HG02571 (cell line): Measurements from ENCODE around the gene MYOZ3.

ENCODE experiments used
- ATAC-seq: cut with Tn5 transposase; IDR thresholded peaks from one replicate; pipeline ENCODE4 v1.9.1; 2021; ENCODE audit warnings: mild to moderate bottlenecking, moderate library complexity; ENCODE audit not compliant: unreplicated experiment

The MYOZ3 gene

DNA sequence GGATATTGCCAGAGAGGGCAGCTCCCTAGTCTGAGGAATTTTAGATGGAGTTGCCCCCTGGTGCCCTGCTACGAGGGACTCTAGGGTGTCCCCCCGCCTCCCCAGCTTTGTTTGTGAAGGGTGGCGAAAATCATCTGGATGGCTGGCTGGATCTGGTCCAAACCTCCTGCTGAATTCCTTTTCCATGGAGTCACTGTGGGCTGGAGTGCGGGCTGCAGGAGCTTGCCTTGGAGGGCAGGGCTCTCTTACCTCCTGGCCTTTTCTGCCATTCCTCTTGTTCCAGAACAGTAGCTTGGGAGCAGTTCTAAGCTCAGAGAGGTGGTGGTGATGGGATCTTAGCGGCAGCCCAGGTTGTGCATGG lies 18.5 kb upstream of the MYOZ3 start:
- no peak for ATAC-seq

- no peak for ATAC-seq
These were observed 17.9 kb upstream of the MYOZ3 start for GRCh38 chr5:150642991-150643710.

DNA sequence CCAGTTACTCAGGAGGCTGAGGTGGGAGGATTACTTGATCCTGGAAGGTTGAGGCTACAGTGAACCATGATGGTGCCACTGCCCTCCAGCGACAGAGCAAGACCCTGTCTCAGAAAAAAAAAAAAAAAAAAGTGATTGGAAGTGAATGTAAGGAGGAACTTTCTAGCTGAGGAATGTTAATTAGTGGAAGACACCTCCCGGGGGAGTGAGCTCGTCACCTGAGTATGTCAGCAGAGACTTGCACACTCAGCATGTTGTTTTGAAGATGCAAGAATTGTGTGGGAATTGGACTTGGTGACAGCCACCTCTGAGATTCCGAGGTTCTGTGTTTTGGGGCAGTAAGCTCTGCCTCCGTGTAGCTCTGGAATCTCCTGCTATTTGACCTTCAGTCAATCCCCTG lies 17.0 kb upstream of the MYOZ3 start:
- no peak for ATAC-seq

- no peak for ATAC-seq
These were observed 16.5 kb upstream of the MYOZ3 start for GRCh38 chr5:150644514-150644913.

DNA sequence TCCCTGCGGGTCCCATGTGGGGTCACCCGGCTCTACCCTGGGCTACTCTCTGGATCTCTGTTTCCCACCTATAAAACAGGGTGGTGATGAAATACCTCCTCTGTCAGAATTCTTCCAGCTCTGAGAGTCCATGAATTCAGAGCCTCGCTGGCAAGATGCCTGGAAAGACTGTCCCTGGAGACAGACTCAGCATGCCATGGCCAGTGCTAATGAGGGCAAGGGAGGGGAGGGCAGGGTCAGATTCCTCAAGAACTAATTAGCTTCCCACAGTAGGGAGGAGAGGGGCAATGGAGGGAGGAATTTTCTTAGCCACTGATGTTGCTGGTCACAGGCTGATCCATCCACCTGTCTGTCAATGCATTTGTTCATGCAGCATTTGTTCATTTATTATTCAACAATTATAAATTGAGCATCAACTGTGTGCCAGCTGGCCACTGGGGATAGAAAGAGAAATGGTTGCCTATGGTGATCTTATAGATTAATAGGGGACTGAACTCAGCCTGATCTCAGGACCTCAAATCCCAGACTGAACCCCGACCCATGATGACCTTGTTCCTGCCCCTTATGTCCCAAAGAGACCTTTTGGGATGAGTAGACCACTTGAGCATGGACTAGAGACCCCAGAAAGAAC lies 15.9 kb upstream of the MYOZ3 start:
- ATAC-seq, result no peak

DNA sequence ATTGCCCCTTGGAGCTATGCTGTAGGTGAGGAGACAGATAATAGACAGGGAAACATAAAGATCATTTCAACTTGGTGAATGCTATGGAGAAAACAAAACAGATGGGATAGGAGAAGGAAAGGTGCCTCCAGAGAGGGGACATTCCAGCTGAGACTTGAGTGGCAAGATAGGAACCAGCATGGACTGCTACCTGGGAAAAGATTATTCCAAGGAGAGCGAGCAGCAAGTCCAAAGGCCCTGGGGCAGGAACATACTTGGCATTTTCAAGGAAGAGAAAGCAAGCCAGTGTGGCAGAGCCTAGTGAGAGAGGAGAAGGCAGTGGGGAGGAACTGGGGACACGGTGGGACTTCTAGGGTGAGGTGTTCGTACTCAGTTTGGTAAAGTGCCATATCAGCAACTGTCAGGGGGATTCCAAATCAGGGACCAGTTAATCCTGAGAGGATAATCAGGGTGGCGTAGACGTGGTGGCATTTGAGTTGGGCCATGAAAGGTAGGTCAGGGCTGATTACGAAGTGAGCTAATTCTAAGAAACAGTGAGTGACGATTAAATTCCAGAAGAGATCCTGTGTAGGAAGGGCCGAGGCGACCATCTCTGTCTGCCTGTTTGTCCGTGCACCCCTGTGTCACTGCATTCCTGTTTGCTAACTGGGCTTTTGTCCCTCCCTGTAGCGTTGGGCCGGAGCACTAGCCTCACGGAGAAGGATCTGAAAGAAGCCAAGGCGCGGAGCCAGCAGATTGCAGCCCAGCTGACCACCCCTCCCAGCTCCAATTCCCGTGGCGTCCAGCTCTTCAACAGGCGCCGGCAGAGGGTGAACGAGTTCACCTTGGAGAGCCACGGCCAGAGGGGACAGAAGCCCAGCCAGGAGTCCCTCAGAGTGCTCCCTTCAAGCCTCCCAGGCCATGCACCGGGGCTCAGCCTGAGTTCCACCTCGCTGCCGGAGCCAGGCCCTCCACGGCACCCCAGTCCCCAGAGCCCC lies 13.5 kb upstream of the MYOZ3 start:
- no peak for ATAC-seq

- ATAC-seq, result no peak
These were observed 12.6 kb upstream of the MYOZ3 start for GRCh38 chr5:150648294-150649107.

DNA sequence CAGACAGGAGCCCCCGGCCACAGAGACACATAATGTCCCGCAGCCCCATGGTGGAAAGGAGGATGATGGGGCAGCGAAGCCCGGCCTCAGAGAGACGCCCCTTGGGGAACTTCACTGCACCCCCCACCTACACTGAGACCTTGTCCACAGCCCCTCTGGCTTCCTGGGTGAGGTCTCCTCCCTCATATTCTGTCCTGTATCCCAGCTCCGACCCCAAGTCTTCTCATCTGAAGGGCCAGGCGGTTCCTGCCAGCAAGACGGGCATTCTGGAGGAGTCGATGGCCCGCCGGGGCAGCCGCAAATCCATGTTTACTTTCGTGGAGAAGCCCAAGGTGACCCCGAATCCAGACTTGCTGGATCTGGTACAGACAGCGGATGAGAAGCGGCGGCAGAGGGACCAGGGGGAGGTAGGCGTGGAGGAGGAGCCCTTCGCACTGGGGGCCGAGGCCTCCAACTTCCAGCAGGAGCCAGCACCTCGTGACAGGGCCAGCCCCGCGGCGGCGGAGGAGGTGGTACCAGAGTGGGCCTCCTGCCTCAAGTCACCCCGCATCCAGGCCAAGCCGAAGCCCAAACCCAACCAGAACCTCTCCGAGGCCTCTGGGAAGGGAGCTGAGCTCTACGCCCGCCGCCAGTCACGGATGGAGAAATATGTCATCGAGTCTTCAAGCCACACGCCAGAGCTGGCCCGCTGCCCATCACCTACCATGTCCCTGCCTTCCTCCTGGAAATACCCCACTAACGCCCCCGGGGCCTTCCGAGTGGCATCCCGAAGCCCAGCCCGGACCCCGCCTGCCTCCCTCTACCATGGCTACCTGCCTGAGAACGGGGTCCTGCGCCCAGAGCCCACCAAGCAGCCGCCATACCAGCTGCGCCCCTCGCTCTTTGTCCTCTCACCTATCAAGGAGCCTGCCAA lies 11.7 kb upstream of the MYOZ3 start:
- no peak for ATAC-seq

- ATAC-seq, result no peak
These were observed 10.7 kb upstream of the MYOZ3 start for GRCh38 chr5:150650021-150651006.

GRCh38 chr5:150651382-150651781 lies 9.7 kb upstream of the MYOZ3 start:
- no peak for ATAC-seq

- no peak for ATAC-seq
These were observed 9.0 kb upstream of the MYOZ3 start for GRCh38 chr5:150651924-150652671.

DNA sequence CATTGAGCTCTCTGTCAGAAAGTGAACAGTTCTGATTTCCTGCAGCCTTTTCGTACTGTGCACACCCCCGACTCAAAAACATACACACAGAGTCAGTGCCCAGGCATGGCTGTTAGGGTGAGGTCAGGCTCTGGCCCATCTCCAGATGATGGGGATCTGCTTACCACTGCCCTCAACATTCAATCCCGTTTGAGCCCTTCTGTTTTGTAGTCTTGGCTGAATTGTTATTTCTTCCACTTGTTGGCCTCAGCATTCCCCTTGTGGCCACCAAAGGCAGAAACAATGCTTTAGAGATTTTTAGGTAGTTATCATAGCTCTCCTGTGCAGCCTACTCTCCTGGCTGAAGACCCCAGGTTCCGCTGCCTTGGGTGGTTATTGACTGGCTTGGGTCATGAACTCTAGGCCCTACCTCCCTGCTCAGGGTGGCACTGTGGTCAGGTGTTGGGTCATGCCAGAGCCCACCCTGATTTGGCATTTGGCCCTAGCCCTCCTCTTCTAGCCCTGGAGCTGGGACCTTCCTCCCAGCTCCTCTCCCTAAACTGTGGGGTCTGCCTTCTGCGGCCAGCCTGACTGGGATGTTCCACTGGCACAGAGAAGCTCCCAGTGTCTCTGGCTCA lies 7.8 kb upstream of the MYOZ3 start:
- no peak for ATAC-seq

DNA sequence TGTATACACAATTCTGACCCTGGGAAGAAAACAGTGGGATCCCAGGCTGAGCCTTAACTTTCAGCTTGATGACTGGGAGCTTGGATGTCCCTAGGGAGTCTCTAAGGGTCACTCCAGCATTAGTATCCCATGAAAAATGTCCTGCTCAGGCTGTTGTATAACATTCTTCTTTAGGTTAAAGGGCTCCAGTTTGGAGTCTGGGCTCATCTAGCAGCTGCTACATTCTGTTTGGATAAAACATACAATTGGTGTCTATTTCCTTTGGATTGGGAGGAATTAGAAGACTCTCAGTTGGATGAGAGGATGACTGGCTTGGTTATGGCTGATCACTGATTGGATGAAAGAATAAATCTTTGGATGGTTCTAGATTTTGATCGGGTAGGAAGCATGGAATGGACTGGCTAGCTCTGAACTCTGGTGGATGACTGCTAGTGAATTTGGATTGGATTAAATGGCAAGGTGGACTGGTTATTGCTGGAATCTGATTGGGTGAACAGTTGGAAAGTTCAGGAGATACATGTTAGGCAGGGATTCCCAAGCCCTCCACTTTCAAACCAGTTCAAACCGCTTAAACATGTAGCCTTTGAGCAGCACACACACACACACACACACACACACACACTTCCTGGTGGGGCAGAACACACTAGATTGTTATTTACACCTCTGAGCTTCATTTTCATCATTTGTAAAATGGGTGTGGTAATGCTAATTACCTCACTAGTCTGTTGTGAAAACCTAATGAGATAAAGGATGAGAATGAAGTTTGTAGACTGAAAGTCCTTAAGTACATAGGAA lies 7.1 kb upstream of the MYOZ3 start:
- no peak for ATAC-seq

DNA sequence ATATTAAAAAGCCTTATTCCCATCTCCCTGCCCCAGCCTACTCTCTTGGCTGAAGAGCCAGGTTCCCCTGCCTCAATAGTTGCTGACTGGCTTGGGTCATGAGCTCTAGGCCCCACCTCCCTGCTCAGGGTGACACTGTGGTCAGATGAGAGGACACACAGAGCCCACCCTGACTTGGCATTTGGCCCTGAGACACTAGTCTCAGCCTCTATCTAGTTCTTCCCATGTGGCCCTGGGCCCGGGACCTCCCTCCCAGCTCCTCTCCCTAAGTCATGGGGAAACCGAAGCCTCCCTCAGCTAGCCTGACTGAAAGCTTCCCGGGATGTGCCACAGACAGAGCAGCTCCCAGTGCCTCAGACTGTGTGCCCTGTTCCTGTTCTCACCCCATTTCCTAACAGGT lies 5.8 kb upstream of the MYOZ3 start:
- no peak for ATAC-seq

- ATAC-seq, result peak; percentile 45
These were observed 4.6 kb upstream of the MYOZ3 start for GRCh38 chr5:150656191-150657132.

GRCh38 chr5:150658121-150658520 lies 2.9 kb upstream of the MYOZ3 start:
- ATAC-seq, result no peak
